GM23248 (cell line): ENCODE data around the gene CGAS.

Source experiments
- EZH2 ChIP-seq: fragments of 200-600 bp; sonication (generic); IDR thresholded peaks from 2 replicates; pipeline ENCODE4 v1.6.1; 2018; ENCODE audit warnings: antibody characterized with exemption, mild to moderate bottlenecking; ENCODE audit not compliant: insufficient read depth, poor library complexity, severe bottlenecking
- EZH2phosphoT487 ChIP-seq: fragments of 200-600 bp; sonication (generic); IDR thresholded peaks from 2 replicates; pipeline ENCODE4 v1.6.1; 2018; ENCODE audit warnings: antibody characterized with exemption, moderate library complexity, mild to moderate bottlenecking, low read depth; ENCODE audit not compliant: insufficient read depth

DNA sequence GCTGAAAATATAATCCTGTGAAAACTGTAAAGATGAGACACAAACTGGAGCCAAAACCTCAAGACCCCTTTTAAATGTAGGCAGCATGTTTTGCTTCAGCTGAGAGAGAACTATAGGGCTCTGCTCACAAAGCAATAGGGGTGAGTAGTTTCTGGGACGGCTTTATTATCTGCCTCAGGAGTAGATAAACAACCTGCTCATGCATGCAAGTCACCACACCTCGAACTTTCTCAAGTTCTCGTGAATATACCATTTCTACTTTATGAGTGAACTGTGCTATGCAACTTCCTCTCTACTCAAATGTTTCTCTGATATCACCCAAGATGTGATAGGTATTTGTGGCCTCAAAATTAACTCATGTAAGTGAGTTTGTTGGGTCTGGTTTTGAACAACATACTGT lies 74.9 kb downstream of the CGAS start:
- TF ChIP-seq EZH2 (no peak), EZH2phosphoT487 (no peak)
